ENCODE data around the gene ROPN1L.

GRCh38 chr5:10474521-10475075, 32.9 kb downstream of the ROPN1L start:
- no peak for TF ChIP-seq CTCF (IDR thresholded peaks at IDR 0.05; ENCODE audit: poor library complexity)
- TF ChIP-seq EZH2 (IDR thresholded peaks at IDR 0.05; ENCODE audit: borderline replicate concordance) = no peak

Data from hepatocyte (in vitro differentiated cells).